HepG2 (cell line): ENCODE results near the gene CITED2. TPM values are rescaled to one million over a fixed set of nuclear protein-coding genes. Genes with fewer than 3 reads are reported as not detected.

Experiments
- ATAC-seq: fragments of 200-7000 bp; cut with Tn5 transposase; 3 replicates; pipeline ENCODE4 v1.9.1; 2020; ENCODE audit warnings: mild to moderate bottlenecking, moderate library complexity
- BruUV-seq: library from RNA; stranded (reverse); fragments of 400-500 nt; replicated peaks from 2 replicates; lab custom pipeline; 2021; lab: Mats Ljungman, UMichigan
- CTCF ChIA-PET: fragments of 300-600 bp; formaldehyde crosslinking; extraction: SDS; loops from one replicate; lab custom pipeline; 2021; ENCODE audit warnings: low total read pairs, inconsistent platforms, low intra/inter-chr PET ratio; lab: Yijun Ruan, JAX
- POLR2A ChIA-PET: fragments of 350-600 bp; sonication (Branson Sonifier 250); formaldehyde crosslinking; loops from one replicate; lab custom pipeline; 2020; ENCODE audit warnings: antibody characterized with exemption, inconsistent platforms; lab: Yijun Ruan, JAX
- DNase-seq: peaks from one replicate; pipeline ENCODE4 v3.0.0-alpha.2; 2015; ENCODE audit warnings: low spot score
- FAIRE-seq: peaks from 3 replicates; lab custom pipeline; 2011; peaks lifted over from hg19 to GRCh38; lab: Jason Lieb, UNC
- H2AFZ ChIP-seq: one replicate; pipeline ENCODE4 v1.6.1; 2011; ENCODE audit warnings: low read length, inconsistent platforms
- H3K27ac ChIP-seq: fragments of 300-600 bp; 3 replicates; pipeline ENCODE4 v1.8.0; 2011; ENCODE audit warnings: mixed run types, mild to moderate bottlenecking, mixed read lengths, low read length, inconsistent platforms; ENCODE audit not compliant: insufficient read depth; ENCODE audit errors: extremely low read length
- H3K27me3 ChIP-seq, 2 experiments: fragments of 200-600 bp in 1 of 2; 2 replicates in 1 of 2; 3 replicates in 1 of 2; pipeline versions ENCODE4 v1.6.0 to v1.8.0; 2011; ENCODE audit warnings: low read length in 2 of 2, mild to moderate bottlenecking in 2 of 2, moderate library complexity in 2 of 2, inconsistent platforms in 1 of 2; ENCODE audit not compliant: insufficient read depth in 2 of 2, control insufficient read depth in 1 of 2
- H3K36me3 ChIP-seq, 2 experiments: fragments of 200-600 bp in 1 of 2; replicated peaks in 1 of 2; 2 replicates in 1 of 2; 3 replicates in 1 of 2; pipeline versions ENCODE4 v1.5.1 to v1.8.0; 2011; ENCODE audit warnings: low read length in 2 of 2, inconsistent platforms in 1 of 2; ENCODE audit not compliant: insufficient read depth in 2 of 2, control insufficient read depth in 1 of 2
- H3K4me1 ChIP-seq: 2 replicates; pipeline ENCODE4 v1.5.1; 2012; ENCODE audit warnings: low read length, inconsistent platforms; ENCODE audit not compliant: insufficient read depth
- H3K4me2 ChIP-seq: 2 replicates; pipeline ENCODE4 v1.6.0; 2011; ENCODE audit warnings: low read depth, low read length, inconsistent platforms
- H3K4me3 ChIP-seq, 3 experiments: fragments of 200-600 bp in 1 of 3; sonication (generic), shearing (Covaris generic) in 1 of 3; replicated peaks in 1 of 3; 2 replicates each; pipeline ENCODE4 v1.5.1; 2011 to 2016; ENCODE audit warnings: low read length in 3 of 3, inconsistent platforms in 2 of 3, low read depth in 2 of 3, mild to moderate bottlenecking in 2 of 3, control low read depth in 1 of 3, mixed read lengths in 1 of 3; ENCODE audit not compliant: insufficient read depth in 1 of 3
- H3K79me2 ChIP-seq: one replicate; pipeline ENCODE4 v1.6.1; 2011; ENCODE audit warnings: low read length, inconsistent platforms; ENCODE audit not compliant: insufficient read depth
- H3K9ac ChIP-seq: 2 replicates; pipeline ENCODE4 v1.6.0; 2011; ENCODE audit warnings: mild to moderate bottlenecking, low read depth, low read length, inconsistent platforms; ENCODE audit not compliant: insufficient read depth
- H3K9me3 ChIP-seq: 2 replicates; pipeline ENCODE4 v1.5.1; 2012; ENCODE audit warnings: mild to moderate bottlenecking, low read length
- H4K20me1 ChIP-seq: 2 replicates; pipeline ENCODE4 v1.6.0; 2011; ENCODE audit warnings: inconsistent platforms, mild to moderate bottlenecking, low read length, moderate library complexity; ENCODE audit not compliant: insufficient read depth
- CEBPB ChIP-seq: IDR thresholded peaks from 2 replicates; pipeline ENCODE4 v1.6.1; 2011; ENCODE audit warnings: low read depth, low read length, improper control_type of control experiment, borderline replicate concordance
- HIVEP1 ChIP-seq: sonication (generic); formaldehyde crosslinking; IDR thresholded peaks from 2 replicates; pipeline ENCODE4 v1.4.0; 2020; ENCODE audit warnings: mild to moderate bottlenecking, missing genetic modification reagents
- HNRNPLL ChIP-seq: fragments of 200-400 bp; formaldehyde crosslinking; IDR thresholded peaks from 2 replicates; pipeline ENCODE4 v1.6.1; 2017; ENCODE audit warnings: mild to moderate bottlenecking, low read depth, low read length; ENCODE audit not compliant: poor library complexity, severe bottlenecking
- HOXD1 ChIP-seq: sonication (generic); formaldehyde crosslinking; IDR thresholded peaks from 2 replicates; pipeline ENCODE4 v1.5.0; 2020; ENCODE audit warnings: missing genetic modification reagents
- KLF9 ChIP-seq: IDR thresholded peaks from 2 replicates; pipeline ENCODE4 v1.6.1; 2016; ENCODE audit warnings: low read depth
- MTA1 ChIP-seq: sonication (generic); formaldehyde crosslinking; IDR thresholded peaks from 2 replicates; pipeline ENCODE4 v1.4.0; 2020; ENCODE audit warnings: missing genetic modification reagents, mild to moderate bottlenecking, borderline replicate concordance
- NFIB ChIP-seq: sonication (generic); formaldehyde crosslinking; IDR thresholded peaks from 2 replicates; pipeline ENCODE4 v1.9.0; 2021; ENCODE audit warnings: missing genetic modification reagents, mild to moderate bottlenecking, borderline replicate concordance
- NR1H2 ChIP-seq: sonication (generic); formaldehyde crosslinking; IDR thresholded peaks from 2 replicates; pipeline ENCODE4 v1.8.1; 2022; ENCODE audit warnings: low read depth, missing genetic modification reagents, borderline replicate concordance
- PAWR ChIP-seq: sonication (generic); formaldehyde crosslinking; IDR thresholded peaks from 2 replicates; pipeline ENCODE4 v1.4.0; 2020; ENCODE audit warnings: missing genetic modification reagents, mild to moderate bottlenecking, borderline replicate concordance
- TCF7L2 ChIP-seq: IDR thresholded peaks from 2 replicates; pipeline ENCODE4 v1.6.1; 2011; ENCODE audit warnings: mild to moderate bottlenecking, low read depth, low read length, moderate library complexity
- ZNF333 ChIP-seq: sonication (generic); formaldehyde crosslinking; IDR thresholded peaks from 2 replicates; pipeline ENCODE4 v1.4.0; 2020; ENCODE audit warnings: mild to moderate bottlenecking, missing genetic modification reagents, borderline replicate concordance
- ZNF33A ChIP-seq: sonication (generic); formaldehyde crosslinking; IDR thresholded peaks from 2 replicates; pipeline ENCODE4 v1.5.1; 2020; ENCODE audit warnings: missing genetic modification reagents, mild to moderate bottlenecking, moderate library complexity, borderline replicate concordance
- ZNF709 ChIP-seq: sonication (generic); formaldehyde crosslinking; IDR thresholded peaks from 2 replicates; pipeline ENCODE4 v1.5.0; 2020; ENCODE audit warnings: mild to moderate bottlenecking, missing genetic modification reagents
- ZNF816 ChIP-seq: sonication (generic); formaldehyde crosslinking; IDR thresholded peaks from 2 replicates; pipeline ENCODE4 v1.8.0; 2022; ENCODE audit warnings: missing genetic modification reagents, mild to moderate bottlenecking, borderline replicate concordance
- WGBS: methylation state at CpG from one replicate; pipeline ENCODE4 v1.1.6; 2017; ENCODE audit warnings: low lambda C conversion rate; 5-methylcytosine and 5-hydroxymethylcytosine counted together
- in situ Hi-C: cut with HindIII; loops from 2 replicates; pipeline ENCODE4 v1.10.0; 2017; ENCODE audit warnings: low pct_unique_long_range_greater_than_20kb; ENCODE audit not compliant: extremely low pct_ligation_motif_present
- intact Hi-C: fragments of 100-400 bp; cut with micrococcal nuclease; formaldehyde crosslinking; loops from one replicate; pipeline ENCODE4 v1.10.0; 2022; ENCODE audit not compliant: unreplicated experiment
- polyA plus RNA-seq, 8 experiments: library from polyadenylated mRNA; depleted of rRNA in 3 of 8; stranded (reverse) in 7 of 8; unstranded in 1 of 8; fragments of >200 nt; fragmentation: Illumina TruSeq in 4 of 8; extraction: Trizol in 4 of 8; gene quantifications; 2 replicates each; pipeline versions ENCODE4 v1.2.1 to v1.2.3, GENCODE V29; 2011 to 2016; ENCODE audit warnings: low read depth in 4 of 8, missing spikeins in 1 of 8, mixed read lengths in 1 of 8; ENCODE audit not compliant: insufficient read depth in 1 of 8
- total RNA-seq, 5 experiments: library from RNA; depleted of rRNA; stranded (reverse); fragments of >200 nt; fragmentation: Illumina TruSeq; extraction: Trizol; gene quantifications; 2 replicates each; pipeline ENCODE4 v1.2.3, GENCODE V29; 2016; ENCODE audit warnings: low read depth in 1 of 5
- TF ChIP-seq, protein P1 (sequence below): sonication (generic); formaldehyde crosslinking; conservative IDR thresholded peaks from 2 replicates; pipeline ENCODE4 v1.8.0; 2022; ENCODE audit warnings: mild to moderate bottlenecking, moderate library complexity, missing genetic modification reagents
- TF ChIP-seq, protein P2 (sequence below): sonication (generic); formaldehyde crosslinking; IDR thresholded peaks from 2 replicates; pipeline ENCODE4 v1.4.0; 2020; ENCODE audit warnings: missing genetic modification reagents, borderline replicate concordance
- TF ChIP-seq, protein P3 (sequence below): sonication (generic); formaldehyde crosslinking; IDR thresholded peaks from 2 replicates; pipeline ENCODE4 v1.5.1; 2020; ENCODE audit warnings: missing genetic modification reagents, mild to moderate bottlenecking, borderline replicate concordance
- TF ChIP-seq, protein P4 (sequence below): IDR thresholded peaks from 2 replicates; pipeline ENCODE4 v1.6.1; 2016; ENCODE audit warnings: missing compliant biosample characterization, missing genetic modification reagents, borderline replicate concordance

The CITED2 gene
- total and polyA plus RNA-seq, 2 of the 13 experiments (the other 11 are each of a cell fraction or from before 2014, with no cell fraction given), result 17.6 to 57.2 TPM

DNA sequence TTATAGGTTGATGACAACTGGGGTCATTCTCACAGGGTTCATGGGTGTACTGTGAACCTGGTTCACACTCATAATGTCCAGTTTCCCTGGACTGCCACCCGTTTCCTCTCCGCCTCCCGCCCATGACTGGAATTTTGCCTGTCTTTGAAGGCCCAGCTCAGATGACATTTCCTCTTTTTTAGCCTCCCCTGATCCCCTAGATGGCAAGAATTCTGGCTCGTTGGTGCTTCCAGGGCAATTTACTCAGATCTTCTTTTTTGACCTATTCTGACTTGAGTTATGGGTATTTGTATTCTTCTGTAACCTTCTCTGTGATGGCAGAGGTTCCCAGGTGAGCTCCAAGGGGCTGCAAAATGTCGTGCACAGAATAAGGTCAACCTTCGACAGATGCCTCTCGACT, 5.7 kb upstream of the CITED2 start:
- no peak for ATAC-seq
- in situ Hi-C loops, result no loop called here
- Histone ChIP-seq H3K9ac (no peak overlapping the region), H3K27me3 (no peaks in the 10 kb centered on the region; a peak in 1 of 5 replicates)
- TF ChIP-seq, protein P1, sequence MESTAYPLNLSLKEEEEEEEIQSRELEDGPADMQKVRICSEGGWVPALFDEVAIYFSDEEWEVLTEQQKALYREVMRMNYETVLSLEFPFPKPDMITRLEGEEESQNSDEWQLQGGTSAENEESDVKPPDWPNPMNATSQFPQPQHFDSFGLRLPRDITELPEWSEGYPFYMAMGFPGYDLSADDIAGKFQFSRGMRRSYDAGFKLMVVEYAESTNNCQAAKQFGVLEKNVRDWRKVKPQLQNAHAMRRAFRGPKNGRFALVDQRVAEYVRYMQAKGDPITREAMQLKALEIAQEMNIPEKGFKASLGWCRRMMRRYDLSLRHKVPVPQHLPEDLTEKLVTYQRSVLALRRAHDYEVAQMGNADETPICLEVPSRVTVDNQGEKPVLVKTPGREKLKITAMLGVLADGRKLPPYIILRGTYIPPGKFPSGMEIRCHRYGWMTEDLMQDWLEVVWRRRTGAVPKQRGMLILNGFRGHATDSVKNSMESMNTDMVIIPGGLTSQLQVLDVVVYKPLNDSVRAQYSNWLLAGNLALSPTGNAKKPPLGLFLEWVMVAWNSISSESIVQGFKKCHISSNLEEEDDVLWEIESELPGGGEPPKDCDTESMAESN (CRISPR knock-in tag), result no peak
- TF ChIP-seq, protein P2, sequence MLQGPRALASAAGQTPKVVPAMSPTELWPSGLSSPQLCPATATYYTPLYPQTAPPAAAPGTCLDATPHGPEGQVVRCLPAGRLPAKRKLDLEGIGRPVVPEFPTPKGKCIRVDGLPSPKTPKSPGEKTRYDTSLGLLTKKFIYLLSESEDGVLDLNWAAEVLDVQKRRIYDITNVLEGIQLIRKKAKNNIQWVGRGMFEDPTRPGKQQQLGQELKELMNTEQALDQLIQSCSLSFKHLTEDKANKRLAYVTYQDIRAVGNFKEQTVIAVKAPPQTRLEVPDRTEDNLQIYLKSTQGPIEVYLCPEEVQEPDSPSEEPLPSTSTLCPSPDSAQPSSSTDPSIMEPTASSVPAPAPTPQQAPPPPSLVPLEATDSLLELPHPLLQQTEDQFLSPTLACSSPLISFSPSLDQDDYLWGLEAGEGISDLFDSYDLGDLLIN, result no peak
- TF ChIP-seq CEBPB (no peak), NR1H2 (no peak), ZNF33A (CRISPR knock-in tag) (no peak), NFIB (CRISPR knock-in tag) (no peak), ZNF709 (no peak), HIVEP1 (CRISPR knock-in tag) (no peak), KLF9 (no peak), ZNF816 (CRISPR knock-in tag) (no peak), HOXD1 (CRISPR knock-in tag) (no peak), TCF7L2 (no peak), PAWR (no peak), HNRNPLL (no peak), MTA1 (CRISPR knock-in tag) (no peak), ZNF333 (no peak)
- TF ChIP-seq, protein P3, sequence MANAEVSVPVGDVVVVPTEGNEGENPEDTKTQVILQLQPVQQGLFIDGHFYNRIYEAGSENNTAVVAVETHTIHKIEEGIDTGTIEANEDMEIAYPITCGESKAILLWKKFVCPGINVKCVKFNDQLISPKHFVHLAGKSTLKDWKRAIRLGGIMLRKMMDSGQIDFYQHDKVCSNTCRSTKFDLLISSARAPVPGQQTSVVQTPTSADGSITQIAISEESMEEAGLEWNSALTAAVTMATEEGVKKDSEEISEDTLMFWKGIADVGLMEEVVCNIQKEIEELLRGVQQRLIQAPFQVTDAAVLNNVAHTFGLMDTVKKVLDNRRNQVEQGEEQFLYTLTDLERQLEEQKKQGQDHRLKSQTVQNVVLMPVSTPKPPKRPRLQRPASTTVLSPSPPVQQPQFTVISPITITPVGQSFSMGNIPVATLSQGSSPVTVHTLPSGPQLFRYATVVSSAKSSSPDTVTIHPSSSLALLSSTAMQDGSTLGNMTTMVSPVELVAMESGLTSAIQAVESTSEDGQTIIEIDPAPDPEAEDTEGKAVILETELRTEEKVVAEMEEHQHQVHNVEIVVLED (CRISPR knock-in tag), result no peak
- TF ChIP-seq, protein P4, sequence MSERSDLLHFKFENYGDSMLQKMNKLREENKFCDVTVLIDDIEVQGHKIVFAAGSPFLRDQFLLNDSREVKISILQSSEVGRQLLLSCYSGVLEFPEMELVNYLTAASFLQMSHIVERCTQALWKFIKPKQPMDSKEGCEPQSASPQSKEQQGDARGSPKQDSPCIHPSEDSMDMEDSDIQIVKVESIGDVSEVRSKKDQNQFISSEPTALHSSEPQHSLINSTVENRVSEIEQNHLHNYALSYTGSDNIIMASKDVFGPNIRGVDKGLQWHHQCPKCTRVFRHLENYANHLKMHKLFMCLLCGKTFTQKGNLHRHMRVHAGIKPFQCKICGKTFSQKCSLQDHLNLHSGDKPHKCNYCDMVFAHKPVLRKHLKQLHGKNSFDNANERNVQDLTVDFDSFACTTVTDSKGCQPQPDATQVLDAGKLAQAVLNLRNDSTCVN (CRISPR knock-in tag), result no peak
- TF ChIP-seq, all 625 proteins: peak for 0
- 50% methylated on average over 7 of the region's 7 CpGs for WGBS
- no peak overlapping the region for H3K4me2 ChIP-seq
- ChIA-PET POLR2A (interaction anchor here (1.6 kb wide), 1 partner anchor 10 kb away, joined by 7 read pairs; no protein-coding TSS in a partner anchor), CTCF (no interaction called here)
- peaks cover 48% of the 10 kb centered on the region for H3K4me1 ChIP-seq
- H3K9me3 ChIP-seq, result no peaks in the 10 kb centered on the region
- H3K36me3 ChIP-seq, result no peaks in the 10 kb centered on the region
- FAIRE-seq (no peak), DNase-seq (no peak)
- H3K79me2 ChIP-seq, result no peaks in the 10 kb centered on the region
- H2AFZ ChIP-seq, result no peak overlapping the region
- H3K27ac ChIP-seq, result no peak overlapping the region
- no peaks in the 10 kb centered on the region for H4K20me1 ChIP-seq
- no TSS peak for BruUV-seq
- intact Hi-C loops, result no loop called here
- H3K4me3 ChIP-seq, result no peak overlapping the region
